Choroid plexus epithelial cell (primary cell): ENCODE measurements around the gene NMT2.

Experiments used
- DNase-seq: peaks from one replicate; pipeline ENCODE4 v3.0.0-alpha.2; 2010; ENCODE audit warnings: low read depth
- H3K4me3 ChIP-seq: 2 replicates; pipeline ENCODE4 v1.5.1; 2011; ENCODE audit warnings: low read depth, mild to moderate bottlenecking, control low read depth, low read length, moderate library complexity
- TF ChIP-seq, protein P1 (sequence below): conservative IDR thresholded peaks from 2 replicates; pipeline ENCODE4 v1.5.1; 2011; ENCODE audit warnings: low read depth, mild to moderate bottlenecking, control low read depth, inconsistent platforms, low read length, moderate library complexity

NMT2 gene

DNA sequence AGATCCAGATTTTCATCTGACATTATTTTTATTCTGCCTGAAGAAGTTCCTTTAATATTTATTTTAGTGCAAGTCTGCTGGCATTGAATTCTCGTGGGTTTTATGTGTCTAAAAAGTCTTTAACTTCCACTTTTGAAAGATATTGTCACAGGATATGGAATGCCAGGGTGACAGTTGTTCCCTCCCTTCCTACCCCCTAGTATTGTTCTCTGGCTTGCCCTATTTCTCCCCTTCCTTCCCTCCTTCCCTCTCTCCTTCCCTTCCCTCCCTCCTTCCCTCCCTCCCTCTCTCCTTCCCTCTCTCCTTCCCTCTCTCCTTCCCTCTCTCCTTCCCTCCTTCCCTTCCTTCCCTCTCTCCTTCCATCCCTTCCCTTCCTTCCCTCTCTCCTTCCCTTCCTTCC is 109.8 kb downstream of the NMT2 start:
- TF ChIP-seq, protein P1, sequence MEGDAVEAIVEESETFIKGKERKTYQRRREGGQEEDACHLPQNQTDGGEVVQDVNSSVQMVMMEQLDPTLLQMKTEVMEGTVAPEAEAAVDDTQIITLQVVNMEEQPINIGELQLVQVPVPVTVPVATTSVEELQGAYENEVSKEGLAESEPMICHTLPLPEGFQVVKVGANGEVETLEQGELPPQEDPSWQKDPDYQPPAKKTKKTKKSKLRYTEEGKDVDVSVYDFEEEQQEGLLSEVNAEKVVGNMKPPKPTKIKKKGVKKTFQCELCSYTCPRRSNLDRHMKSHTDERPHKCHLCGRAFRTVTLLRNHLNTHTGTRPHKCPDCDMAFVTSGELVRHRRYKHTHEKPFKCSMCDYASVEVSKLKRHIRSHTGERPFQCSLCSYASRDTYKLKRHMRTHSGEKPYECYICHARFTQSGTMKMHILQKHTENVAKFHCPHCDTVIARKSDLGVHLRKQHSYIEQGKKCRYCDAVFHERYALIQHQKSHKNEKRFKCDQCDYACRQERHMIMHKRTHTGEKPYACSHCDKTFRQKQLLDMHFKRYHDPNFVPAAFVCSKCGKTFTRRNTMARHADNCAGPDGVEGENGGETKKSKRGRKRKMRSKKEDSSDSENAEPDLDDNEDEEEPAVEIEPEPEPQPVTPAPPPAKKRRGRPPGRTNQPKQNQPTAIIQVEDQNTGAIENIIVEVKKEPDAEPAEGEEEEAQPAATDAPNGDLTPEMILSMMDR, result no peak
- no peak for DNase-seq
- H3K4me3 ChIP-seq, result no peak overlapping the region
